Activated CD4-positive, alpha-beta memory T cell treated with anti-CD3 and anti-CD28 coated beads for 36 hours (primary cell): Measurements from ENCODE around the gene MPHOSPH9. TPM values are rescaled to one million over a fixed set of nuclear protein-coding genes. Genes with fewer than 3 reads are reported as not detected.

Experiments used
- CTCF ChIA-PET: fragments of 350-600 bp; sonication (Branson Sonifier 250); formaldehyde crosslinking; loops from one replicate; lab custom pipeline; 2021; ENCODE audit warnings: antibody characterized with exemption, inconsistent platforms; lab: Charles Lee
- POLR2A ChIA-PET: fragments of 350-600 bp; sonication (Branson Sonifier 250); formaldehyde crosslinking; loops from one replicate; lab custom pipeline; 2021; ENCODE audit warnings: antibody characterized with exemption; lab: Charles Lee
- DNase-seq: peaks from one replicate; pipeline ENCODE4 v3.0.0-alpha.2; 2020
- H3K27ac Mint-ChIP-seq: one replicate; pipeline ENCODE4 v1.8.0; 2021; ENCODE audit warnings: mixed read lengths
- H3K27me3 Mint-ChIP-seq: one replicate; pipeline ENCODE4 v1.8.0; 2021; ENCODE audit warnings: mixed read lengths
- H3K36me3 Mint-ChIP-seq: one replicate; pipeline ENCODE4 v1.8.0; 2021; ENCODE audit warnings: mixed read lengths
- H3K4me1 Mint-ChIP-seq: one replicate; pipeline ENCODE4 v1.8.0; 2021; ENCODE audit warnings: low read depth, mixed read lengths
- H3K4me3 Mint-ChIP-seq: one replicate; pipeline ENCODE4 v1.8.0; 2021; ENCODE audit warnings: mild to moderate bottlenecking, mixed read lengths
- H3K9me3 Mint-ChIP-seq: one replicate; pipeline ENCODE4 v1.8.0; 2021; ENCODE audit warnings: mixed read lengths
- intact Hi-C: fragments of 100-400 bp; cut with micrococcal nuclease; formaldehyde crosslinking; loops from one replicate; pipeline ENCODE4 v1.15.1; 2023
- total RNA-seq, 2 experiments: library from RNA; stranded (reverse); gene quantifications; one replicate each; pipeline ENCODE4 v1.2.3, GENCODE V29; 2021

MPHOSPH9 gene
- total RNA-seq, 2 experiments from 2014 or later = 88.8 to 97.6 TPM

DNA sequence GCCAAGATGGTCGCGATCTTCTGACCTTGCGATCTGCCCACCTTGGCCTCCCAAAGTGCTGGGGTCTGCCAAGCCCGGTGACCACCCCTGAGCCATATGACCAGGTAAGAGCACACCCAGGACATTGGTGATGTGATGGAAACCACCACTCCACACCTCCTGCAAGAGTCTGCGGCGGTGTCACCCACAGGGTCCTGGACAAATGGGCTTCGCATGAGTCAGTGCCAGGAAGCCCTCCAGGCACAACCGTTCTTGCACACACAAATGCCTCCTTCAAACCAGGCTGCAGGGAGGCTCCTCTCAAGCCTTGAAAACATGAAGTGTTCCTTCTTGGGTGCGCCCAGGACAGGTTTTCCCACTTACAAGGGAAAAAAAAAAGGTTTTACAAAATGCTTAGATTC is 98.7 kb downstream of the MPHOSPH9 start:
- no peaks in the 10 kb centered on the region for H3K9me3 Mint-ChIP-seq
- H3K36me3 Mint-ChIP-seq = no peaks in the 10 kb centered on the region
- H3K4me3 Mint-ChIP-seq = no peak overlapping the region
- H3K27ac Mint-ChIP-seq = no peak overlapping the region
- ChIA-PET POLR2A (no interaction called here), CTCF (interaction anchor here (1.3 kb wide), 1 partner anchor 104 kb away, joined by 5 read pairs; no protein-coding TSS in a partner anchor)
- no peak for DNase-seq
- no peaks in the 10 kb centered on the region for H3K27me3 Mint-ChIP-seq
- intact Hi-C loops = loop anchor here (5.0 kb wide), 1 partner anchor 92 kb away; no protein-coding TSS in a partner anchor
- peaks cover 24% of the 10 kb centered on the region for H3K4me1 Mint-ChIP-seq

DNA sequence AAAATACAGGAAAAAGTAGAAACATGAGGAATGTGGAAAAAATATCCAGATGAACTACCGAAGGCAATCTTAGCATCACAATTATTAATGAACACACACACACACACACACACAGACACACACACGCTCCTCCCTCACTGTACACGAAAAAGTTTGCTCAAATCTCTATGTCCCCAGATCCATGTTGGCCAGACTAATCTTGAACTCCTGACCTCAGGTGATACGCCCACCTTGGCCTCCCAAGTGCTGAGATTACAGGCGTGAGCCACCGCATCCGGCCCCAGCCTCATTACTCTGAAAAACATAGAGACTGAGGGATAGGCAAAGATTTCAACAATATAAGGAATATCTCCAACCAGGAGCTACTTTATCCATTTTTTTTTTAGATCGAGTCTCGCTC is 99.2 kb downstream of the MPHOSPH9 start:
- no peaks in the 10 kb centered on the region for H3K9me3 Mint-ChIP-seq
- H3K36me3 Mint-ChIP-seq = no peaks in the 10 kb centered on the region
- intact Hi-C loops = loop anchor here (5.0 kb wide), 1 partner anchor 91 kb away; no protein-coding TSS in a partner anchor
- H3K4me3 Mint-ChIP-seq = no peak overlapping the region
- peaks cover 24% of the 10 kb centered on the region for H3K4me1 Mint-ChIP-seq
- POLR2A ChIA-PET = no interaction called here
- no peak for DNase-seq
- H3K27me3 Mint-ChIP-seq = no peaks in the 10 kb centered on the region
- CTCF ChIA-PET = no interaction called here
- no peak overlapping the region for H3K27ac Mint-ChIP-seq

DNA sequence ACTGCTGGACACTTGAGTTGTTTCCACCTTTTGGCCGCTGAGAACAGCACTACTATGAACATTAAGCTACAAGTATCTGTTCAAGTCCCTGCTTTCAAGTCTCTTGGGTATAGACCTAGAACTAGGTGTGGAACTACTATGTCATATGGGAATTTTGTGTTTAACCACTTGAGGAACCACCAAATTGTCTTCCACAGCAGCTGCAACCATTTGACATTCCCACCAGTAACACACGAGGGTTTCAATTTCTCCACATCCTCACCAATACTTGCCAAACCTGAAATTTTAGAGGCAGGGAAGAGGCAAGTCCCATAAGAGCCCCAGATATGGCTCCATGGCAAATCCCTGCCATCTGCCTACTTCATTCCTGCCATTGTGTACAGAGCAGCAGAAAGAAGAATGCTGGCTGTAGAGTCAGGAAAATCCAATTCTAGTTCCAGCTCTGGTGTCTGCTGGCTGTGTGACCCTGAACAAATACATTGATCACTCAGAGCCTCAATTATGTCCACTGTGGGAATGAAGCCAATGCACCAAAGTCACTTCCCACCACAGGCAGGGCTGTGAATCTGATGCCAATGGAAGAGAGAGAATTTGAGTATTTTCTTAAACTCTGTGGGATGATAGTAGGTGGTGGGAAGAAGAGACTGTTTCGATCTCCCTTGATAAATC is 99.9 kb downstream of the MPHOSPH9 start:
- Mint-ChIP-seq H3K4me1 (peaks cover 24% of the 10 kb centered on the region), H3K36me3 (no peaks in the 10 kb centered on the region), H3K9me3 (no peaks in the 10 kb centered on the region), H3K27ac (no peak overlapping the region), H3K4me3 (no peak overlapping the region), H3K27me3 (no peaks in the 10 kb centered on the region)
- POLR2A ChIA-PET = no interaction called here
- intact Hi-C loops = loop anchor here (5.0 kb wide), 1 partner anchor 91 kb away; no protein-coding TSS in a partner anchor
- CTCF ChIA-PET = interaction anchor here (0.6 kb wide), 1 partner anchor 806 kb away, joined by 3 read pairs; no protein-coding TSS in a partner anchor
- DNase-seq = no peak

DNA sequence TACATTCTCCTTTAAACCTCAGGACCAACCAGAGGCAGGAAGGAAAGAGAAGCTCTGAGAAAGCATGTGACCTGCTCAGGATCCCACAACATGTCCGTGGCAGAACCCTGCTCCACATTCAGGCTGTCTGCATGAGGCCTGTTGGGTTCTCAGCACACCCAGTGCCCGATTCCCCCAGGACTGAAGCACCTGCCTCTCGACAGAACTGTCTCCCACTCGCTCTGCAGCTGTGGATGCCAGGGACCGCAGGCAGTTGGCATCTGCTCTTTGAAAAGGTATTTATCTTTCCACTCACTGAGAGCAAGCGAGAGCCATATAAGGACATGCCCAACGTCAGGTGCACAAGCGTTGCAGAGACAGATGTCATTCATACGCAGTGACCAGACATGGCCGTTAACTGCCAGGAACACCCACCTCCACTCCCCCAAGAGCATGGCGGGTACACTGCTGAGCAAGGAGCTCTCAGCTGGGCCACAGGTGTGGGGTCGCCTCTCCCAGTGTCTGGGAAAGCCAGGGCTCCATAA is 101.0 kb downstream of the MPHOSPH9 start:
- H3K27me3 Mint-ChIP-seq = no peaks in the 10 kb centered on the region
- intact Hi-C loops = loop anchor here (5.0 kb wide), 1 partner anchor 90 kb away; no protein-coding TSS in a partner anchor

DNA sequence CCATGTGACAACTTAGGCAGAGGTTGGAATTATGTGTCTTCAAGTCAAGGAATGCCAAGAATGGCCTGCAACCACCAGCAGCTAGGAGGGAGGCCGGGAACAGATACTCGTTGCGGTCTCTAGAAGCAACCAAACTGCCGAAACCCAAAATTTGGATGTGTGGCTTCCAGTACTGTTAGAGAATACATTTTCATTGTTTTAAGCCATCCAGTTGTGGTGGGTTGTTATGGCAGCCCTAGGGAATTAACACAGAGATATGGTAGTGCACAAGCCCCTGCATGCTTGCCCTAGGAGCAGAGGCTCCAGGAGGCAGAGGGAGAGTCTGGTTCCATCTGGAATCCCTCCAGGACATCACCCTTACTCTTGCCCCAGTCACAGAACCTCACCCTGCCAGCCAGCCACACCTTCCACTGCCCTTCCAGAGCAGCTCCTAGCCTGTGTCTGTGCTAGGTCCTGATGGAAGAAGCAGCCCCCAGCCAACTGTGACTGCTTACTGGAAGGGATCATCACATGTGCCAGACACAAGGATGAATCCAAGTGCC is 101.6 kb downstream of the MPHOSPH9 start:
- CTCF ChIA-PET = interaction anchor here (0.9 to 1.2 kb wide), 2 partner anchors 54 to 107 kb away, joined by 3 to 4 read pairs; no protein-coding TSS in a partner anchor
- POLR2A ChIA-PET = interaction anchor here (0.8 to 1.1 kb wide), 2 partner anchors 67 to 147 kb away, joined by 3 read pairs; no protein-coding TSS in a partner anchor
- Mint-ChIP-seq H3K9me3 (no peaks in the 10 kb centered on the region), H3K4me1 (peaks cover 27% of the 10 kb centered on the region), H3K4me3 (peak overlapping the region; percentile 54), H3K27me3 (no peaks in the 10 kb centered on the region), H3K27ac (peak overlapping the region; percentile 64), H3K36me3 (no peaks in the 10 kb centered on the region)
- intact Hi-C loops = loop anchor here (5.0 kb wide), 1 partner anchor 89 kb away; no protein-coding TSS in a partner anchor
- no peak for DNase-seq

More for the DNA sequence above, 101.0 kb downstream of the MPHOSPH9 start:
- H3K4me1 Mint-ChIP-seq = peaks cover 24% of the 10 kb centered on the region
- peak overlapping the region; percentile 64 for H3K27ac Mint-ChIP-seq
- H3K36me3 Mint-ChIP-seq = no peaks in the 10 kb centered on the region
- H3K9me3 Mint-ChIP-seq = no peaks in the 10 kb centered on the region
- ChIA-PET POLR2A (interaction anchor here (0.8 to 1.1 kb wide), 2 partner anchors 67 to 148 kb away, joined by 3 read pairs; no protein-coding TSS in a partner anchor), CTCF (interaction anchor here (1.2 kb wide), 1 partner anchor 106 kb away, joined by 4 read pairs; no protein-coding TSS in a partner anchor)
- H3K4me3 Mint-ChIP-seq = peak overlapping the region; percentile 54
- peak; percentile 53 for DNase-seq

DNA sequence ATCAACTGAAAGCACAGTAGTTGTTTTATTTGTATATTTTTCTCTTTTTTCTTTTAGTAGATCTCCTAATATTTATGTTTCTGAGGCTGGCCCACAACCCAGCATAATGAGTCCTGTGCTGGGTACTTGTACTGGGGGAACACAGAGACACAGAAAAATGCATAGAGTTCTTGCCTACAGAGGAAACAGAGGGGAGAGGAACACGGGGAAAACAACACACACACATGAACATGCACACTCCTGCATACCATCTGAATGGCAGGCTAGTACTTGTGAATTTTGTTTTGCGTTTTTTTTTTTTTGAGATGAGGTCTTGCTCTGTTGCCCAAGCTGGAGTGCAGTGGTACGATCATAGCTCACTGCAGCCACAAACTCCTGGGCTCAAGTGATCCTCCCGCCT is 103.3 kb downstream of the MPHOSPH9 start:
- ChIA-PET CTCF (no interaction called here), POLR2A (no interaction called here)
- intact Hi-C loops = loop anchor here (5.0 kb wide), 1 partner anchor 87 kb away; no protein-coding TSS in a partner anchor

DNA sequence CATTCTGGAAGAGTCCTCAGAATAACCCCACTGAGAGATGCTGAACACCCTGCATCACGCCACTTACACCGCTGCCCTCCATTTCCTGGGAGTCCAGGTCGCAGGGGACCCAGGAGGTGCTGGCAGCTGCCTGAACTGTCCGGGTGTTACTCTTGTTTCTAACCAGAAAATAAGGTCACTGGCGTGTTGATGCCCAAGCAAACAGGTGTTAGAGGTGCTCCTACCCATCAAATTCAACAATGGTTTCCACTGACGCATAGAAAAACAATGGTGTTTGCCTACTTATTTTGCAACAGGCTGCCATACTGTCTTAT is 105.8 kb downstream of the MPHOSPH9 start:
- no peaks in the 10 kb centered on the region for H3K27me3 Mint-ChIP-seq
- no peak overlapping the region for H3K4me3 Mint-ChIP-seq
- DNase-seq = no peak
- ChIA-PET POLR2A (no interaction called here), CTCF (no interaction called here)
- no peaks in the 10 kb centered on the region for H3K36me3 Mint-ChIP-seq
- no peaks in the 10 kb centered on the region for H3K9me3 Mint-ChIP-seq
- intact Hi-C loops = no loop called here
- H3K4me1 Mint-ChIP-seq = peaks cover 27% of the 10 kb centered on the region
- no peak overlapping the region for H3K27ac Mint-ChIP-seq

More for the DNA sequence above, 103.3 kb downstream of the MPHOSPH9 start:
- Mint-ChIP-seq H3K4me3 (no peak overlapping the region), H3K27ac (no peak overlapping the region), H3K9me3 (no peaks in the 10 kb centered on the region), H3K27me3 (no peaks in the 10 kb centered on the region), H3K36me3 (no peaks in the 10 kb centered on the region), H3K4me1 (peaks cover 27% of the 10 kb centered on the region)
- no peak for DNase-seq

DNA sequence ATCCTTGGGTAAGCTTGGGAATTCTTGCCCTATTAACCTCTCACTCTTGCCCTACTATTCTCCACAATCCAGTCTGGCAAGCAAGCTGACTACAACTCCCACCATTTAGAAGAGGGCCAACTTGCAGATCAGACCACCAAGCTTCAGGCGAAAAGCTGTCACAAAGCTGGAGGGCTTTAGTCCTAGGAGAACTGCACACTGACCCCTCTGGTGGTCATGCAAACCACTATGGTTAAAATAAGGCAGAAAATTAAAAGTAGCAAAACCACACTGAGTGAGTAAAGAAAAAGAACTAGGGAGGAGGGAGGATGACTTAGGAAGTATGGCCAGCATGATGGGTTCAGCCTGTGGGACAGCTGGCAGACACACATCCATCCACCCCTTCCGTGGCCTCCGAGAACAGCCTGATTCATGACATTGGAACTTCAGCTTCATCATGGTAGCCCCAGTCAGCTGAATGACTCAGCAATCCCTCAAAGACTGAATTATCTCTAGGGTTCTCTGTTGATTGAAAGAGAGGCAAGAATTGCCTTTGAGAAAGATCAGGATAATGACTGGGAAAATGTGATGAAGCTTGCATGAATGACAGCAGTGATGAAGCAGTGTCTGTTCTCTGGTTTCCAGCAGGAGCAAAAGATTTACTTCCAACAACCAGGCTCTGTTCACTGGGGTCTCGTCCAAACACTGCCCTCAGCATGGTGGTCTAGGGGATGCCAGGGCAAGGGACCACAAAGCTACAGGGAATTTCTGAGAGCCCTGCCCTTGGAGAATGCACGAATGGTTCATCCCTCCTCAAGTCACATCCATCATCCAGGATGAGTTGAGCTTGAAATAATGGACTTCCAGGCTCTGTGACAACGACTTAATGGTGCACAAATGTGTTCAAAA is 106.4 kb downstream of the MPHOSPH9 start:
- intact Hi-C loops = no loop called here
- H3K36me3 Mint-ChIP-seq = no peaks in the 10 kb centered on the region
- CTCF ChIA-PET = no interaction called here
- peaks cover 26% of the 10 kb centered on the region for H3K4me1 Mint-ChIP-seq
- no peak overlapping the region for H3K4me3 Mint-ChIP-seq
- no peaks in the 10 kb centered on the region for H3K9me3 Mint-ChIP-seq
- no peak for DNase-seq
- POLR2A ChIA-PET = no interaction called here
- no peaks in the 10 kb centered on the region for H3K27me3 Mint-ChIP-seq
- H3K27ac Mint-ChIP-seq = no peak overlapping the region

DNA sequence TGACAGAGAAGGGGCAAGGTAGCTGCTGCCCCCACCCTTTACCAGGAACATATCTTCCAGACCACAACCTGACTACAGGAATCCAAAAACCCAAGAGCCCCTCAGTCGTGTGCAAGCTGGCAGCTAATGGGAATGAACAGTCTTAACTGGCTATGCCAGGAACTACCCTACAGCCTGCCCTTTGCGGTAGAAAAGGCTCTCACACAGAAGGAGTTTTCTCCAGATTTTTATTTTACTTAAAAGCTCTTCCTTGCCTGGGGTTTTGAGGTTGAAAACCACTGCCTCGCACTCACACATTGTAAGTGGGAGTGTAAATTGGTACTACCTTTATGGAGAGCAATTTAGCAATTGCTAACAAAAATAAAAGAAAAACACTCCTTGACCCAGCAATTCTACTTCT is 110.3 kb downstream of the MPHOSPH9 start:
- H3K4me1 Mint-ChIP-seq = peaks cover 40% of the 10 kb centered on the region
- no peak overlapping the region for H3K4me3 Mint-ChIP-seq
- no peaks in the 10 kb centered on the region for H3K9me3 Mint-ChIP-seq
- POLR2A ChIA-PET = no interaction called here
- intact Hi-C loops = no loop called here
- H3K36me3 Mint-ChIP-seq = no peaks in the 10 kb centered on the region
- CTCF ChIA-PET = no interaction called here
- H3K27ac Mint-ChIP-seq = peak overlapping the region; percentile 20
- no peaks in the 10 kb centered on the region for H3K27me3 Mint-ChIP-seq
- DNase-seq = no peak

DNA sequence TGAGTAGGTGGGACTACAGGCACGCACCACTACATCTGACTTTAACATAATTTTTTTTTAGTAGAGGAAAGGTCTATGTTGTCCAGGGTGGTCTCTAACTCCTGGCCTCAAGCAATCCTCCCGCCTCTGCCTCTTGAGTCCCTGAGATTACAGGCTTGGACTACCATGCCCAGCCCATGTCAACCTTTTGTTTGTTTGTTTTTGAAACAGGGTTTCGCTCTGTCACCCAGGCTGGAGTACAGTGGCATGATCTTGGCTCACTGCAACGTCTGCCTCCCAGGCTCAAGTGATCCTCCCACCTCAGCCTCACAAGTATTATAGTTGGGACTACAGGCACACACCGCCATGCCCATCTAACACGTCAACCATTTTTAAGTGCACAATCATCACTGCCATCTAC is 111.3 kb downstream of the MPHOSPH9 start:
- intact Hi-C loops = no loop called here
- Mint-ChIP-seq H3K4me1 (peaks cover 38% of the 10 kb centered on the region), H3K36me3 (no peaks in the 10 kb centered on the region), H3K27me3 (no peaks in the 10 kb centered on the region), H3K9me3 (no peaks in the 10 kb centered on the region), H3K27ac (peak overlapping the region; percentile 53), H3K4me3 (no peak overlapping the region)
- CTCF ChIA-PET = no interaction called here
- POLR2A ChIA-PET = no interaction called here
- DNase-seq = no peak

DNA sequence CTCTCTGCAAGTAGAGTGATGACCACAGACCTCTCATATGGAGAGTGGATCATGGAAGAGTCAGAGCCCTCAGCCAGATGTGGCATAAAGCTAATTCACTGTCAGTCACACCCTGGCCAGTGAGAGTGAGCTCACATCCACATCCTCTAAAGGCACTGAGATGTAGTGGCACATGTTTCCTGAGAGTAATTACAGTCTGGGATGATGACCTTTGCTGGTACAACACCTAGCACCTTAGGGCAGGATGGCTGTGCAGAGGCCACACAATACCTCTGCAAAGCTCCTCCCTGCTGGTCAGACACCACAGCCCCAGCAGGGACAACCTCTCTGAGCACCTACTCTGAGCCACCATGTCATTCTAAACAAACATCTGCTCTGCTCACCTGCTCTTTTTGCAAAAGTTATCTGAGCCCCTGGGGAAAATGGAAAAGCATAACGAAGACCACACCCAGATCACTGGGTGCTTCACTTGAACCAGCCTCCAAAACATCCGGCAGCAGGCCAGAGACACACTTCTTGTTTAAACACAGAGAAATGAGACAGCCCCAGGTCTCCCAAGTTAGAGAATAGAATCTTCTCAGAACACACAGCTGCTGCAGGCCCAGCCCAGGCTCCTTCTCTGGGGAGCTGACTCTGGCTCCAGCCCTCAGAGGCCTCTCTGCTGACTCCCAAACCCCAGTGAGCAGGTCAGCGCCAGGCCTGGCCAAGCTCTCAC is 112.3 kb downstream of the MPHOSPH9 start:
- Mint-ChIP-seq H3K4me3 (no peak overlapping the region), H3K9me3 (no peaks in the 10 kb centered on the region), H3K27me3 (no peaks in the 10 kb centered on the region), H3K36me3 (no peaks in the 10 kb centered on the region), H3K27ac (peak overlapping the region; percentile 65), H3K4me1 (peaks cover 42% of the 10 kb centered on the region)
- ChIA-PET POLR2A (interaction anchor here (2.2 kb wide), 1 partner anchor 44 kb away, joined by 10 read pairs; no protein-coding TSS in a partner anchor), CTCF (interaction anchor here (1.0 kb wide), 1 partner anchor 14 kb away, joined by 3 read pairs; no protein-coding TSS in a partner anchor)
- intact Hi-C loops = loop anchor here (1.0 kb wide), 1 partner anchor 44 kb away; no protein-coding TSS in a partner anchor
- DNase-seq = peak; percentile 60
